H9 (cell line): ENCODE measurements around the gene ATOSB. TPM values are rescaled to one million over a fixed set of nuclear protein-coding genes. Genes with fewer than 3 reads are reported as not detected.

ENCODE experiments used
- DNase-seq: peaks from one replicate; pipeline ENCODE4 v3.0.0-alpha.2; 2017
- H2AFZ ChIP-seq: one replicate; pipeline ENCODE4 v1.6.1; 2013; ENCODE audit warnings: mild to moderate bottlenecking, low read length, control low read depth, moderate library complexity
- H2AK5ac ChIP-seq: 2 replicates; pipeline ENCODE4 v1.6.1; 2013; ENCODE audit warnings: low read length, control low read depth, mixed read lengths; ENCODE audit not compliant: insufficient read length
- H2BK120ac ChIP-seq: one replicate; pipeline ENCODE4 v1.6.1; 2013; ENCODE audit warnings: low read depth, mild to moderate bottlenecking, low read length, control low read depth, inconsistent platforms; ENCODE audit not compliant: poor library complexity, severe bottlenecking
- H2BK12ac ChIP-seq: 2 replicates; pipeline ENCODE4 v1.6.1; 2013; ENCODE audit warnings: low read length, control low read depth, mixed read lengths, low read depth; ENCODE audit not compliant: insufficient read length
- H2BK15ac ChIP-seq: 2 replicates; pipeline ENCODE4 v1.6.1; 2013; ENCODE audit warnings: low read depth, low read length, control low read depth
- H2BK20ac ChIP-seq: one replicate; pipeline ENCODE4 v1.6.1; 2013; ENCODE audit warnings: low read depth, mild to moderate bottlenecking, low read length, control low read depth, inconsistent platforms; ENCODE audit not compliant: poor library complexity, severe bottlenecking
- H2BK5ac ChIP-seq: 2 replicates; pipeline ENCODE4 v1.6.1; 2013; ENCODE audit warnings: low read length, control low read depth, mixed read lengths; ENCODE audit not compliant: insufficient read length
- H3K14ac ChIP-seq: 2 replicates; pipeline ENCODE4 v1.6.1; 2013; ENCODE audit warnings: low read length, control low read depth; ENCODE audit not compliant: insufficient read depth
- H3K18ac ChIP-seq: 2 replicates; pipeline ENCODE4 v1.6.1; 2013; ENCODE audit warnings: low read depth, mild to moderate bottlenecking, mixed read lengths, low read length, control low read depth; ENCODE audit not compliant: insufficient read length
- H3K23ac ChIP-seq: 2 replicates; pipeline ENCODE4 v1.6.1; 2013; ENCODE audit warnings: low read length, control low read depth, mixed read lengths, low read depth; ENCODE audit not compliant: insufficient read length
- H3K23me2 ChIP-seq: 2 replicates; pipeline ENCODE4 v1.6.1; 2013; ENCODE audit warnings: low read depth, mild to moderate bottlenecking, mixed read lengths, low read length, control low read depth; ENCODE audit not compliant: insufficient read length, poor library complexity, severe bottlenecking
- H3K27ac ChIP-seq: 2 replicates; pipeline ENCODE4 v1.5.1; 2013; ENCODE audit warnings: low read length, control low read depth, mixed read lengths, low read depth; ENCODE audit not compliant: insufficient read length
- H3K27me3 ChIP-seq: 2 replicates; pipeline ENCODE4 v1.6.1; 2013; ENCODE audit warnings: low read length, control low read depth, inconsistent platforms; ENCODE audit not compliant: insufficient read depth
- H3K4ac ChIP-seq: 2 replicates; pipeline ENCODE4 v1.6.1; 2013; ENCODE audit warnings: low read depth, mild to moderate bottlenecking, control low read depth, inconsistent platforms, low read length, moderate library complexity
- H3K4me1 ChIP-seq: 2 replicates; pipeline ENCODE4 v1.6.1; 2013; ENCODE audit warnings: low read length, control low read depth, inconsistent platforms; ENCODE audit not compliant: insufficient read depth
- H3K4me2 ChIP-seq: 2 replicates; pipeline ENCODE4 v1.6.1; 2013; ENCODE audit warnings: low read length, control low read depth, mixed read lengths; ENCODE audit not compliant: insufficient read length, insufficient read depth
- H3K56ac ChIP-seq: 2 replicates; pipeline ENCODE4 v1.6.1; 2013; ENCODE audit warnings: low read depth, mild to moderate bottlenecking, mixed read lengths, low read length, control low read depth; ENCODE audit not compliant: insufficient read length
- H3K79me1 ChIP-seq: 2 replicates; pipeline ENCODE4 v1.6.1; 2013; ENCODE audit warnings: low read depth, mild to moderate bottlenecking, moderate library complexity, low read length, control low read depth, inconsistent platforms; ENCODE audit not compliant: insufficient read depth, poor library complexity, severe bottlenecking
- H3K79me2 ChIP-seq: 2 replicates; pipeline ENCODE4 v1.6.1; 2013; ENCODE audit warnings: low read length, control low read depth, inconsistent platforms; ENCODE audit not compliant: insufficient read depth
- H3K9ac ChIP-seq: 2 replicates; pipeline ENCODE4 v1.6.1; 2013; ENCODE audit warnings: low read length, control low read depth, mixed read lengths; ENCODE audit not compliant: insufficient read length; ENCODE audit errors: extremely low read depth
- H3K9me3 ChIP-seq: one replicate; pipeline ENCODE4 v1.6.1; 2013; ENCODE audit warnings: low read depth, low read length, inconsistent platforms; ENCODE audit not compliant: control insufficient read depth
- H3T11ph ChIP-seq: one replicate; pipeline ENCODE4 v1.6.1; 2013; ENCODE audit warnings: mild to moderate bottlenecking, low read length, control low read depth, inconsistent platforms
- H4K20me1 ChIP-seq: one replicate; pipeline ENCODE4 v1.6.1; 2013; ENCODE audit not compliant: control insufficient read depth, insufficient read length, insufficient read depth
- H4K5ac ChIP-seq: 2 replicates; pipeline ENCODE4 v1.6.1; 2013; ENCODE audit warnings: low read depth, mild to moderate bottlenecking, mixed read lengths, low read length, control low read depth; ENCODE audit not compliant: insufficient read length
- H4K8ac ChIP-seq: replicated peaks from 2 replicates; pipeline ENCODE4 v1.6.1; 2013; ENCODE audit warnings: low read length, control low read depth, mixed read lengths, low read depth; ENCODE audit not compliant: insufficient read length
- H4K91ac ChIP-seq: 2 replicates; pipeline ENCODE4 v1.6.1; 2013; ENCODE audit warnings: low read depth, mild to moderate bottlenecking, moderate library complexity, mixed read lengths, low read length, control low read depth; ENCODE audit not compliant: insufficient read length
- H3K27ac Mint-ChIP-seq, 3 experiments: 2 replicates in 2 of 3; 3 replicates in 1 of 3; pipeline ENCODE4 v1.8.0; 2020 to 2021; ENCODE audit warnings: mixed read lengths in 3 of 3, mild to moderate bottlenecking in 1 of 3, moderate library complexity in 1 of 3
- H3K27me3 Mint-ChIP-seq: 2 replicates; pipeline ENCODE4 v1.8.0; 2021; ENCODE audit warnings: low read depth, mild to moderate bottlenecking, moderate library complexity, mixed read lengths
- H3K36me3 Mint-ChIP-seq, 3 experiments: 2 replicates in 2 of 3; 3 replicates in 1 of 3; pipeline ENCODE4 v1.8.0; 2020 to 2021; ENCODE audit warnings: low read depth in 3 of 3, mixed read lengths in 3 of 3; ENCODE audit not compliant: insufficient read depth in 1 of 3
- H3K4me1 Mint-ChIP-seq, 2 experiments: 2 replicates each; pipeline ENCODE4 v1.8.0; 2020; ENCODE audit warnings: mixed read lengths in 2 of 2
- H3K4me3 Mint-ChIP-seq, 2 experiments: 2 replicates in 1 of 2; 3 replicates in 1 of 2; pipeline ENCODE4 v1.8.0; 2020 to 2021; ENCODE audit warnings: mild to moderate bottlenecking in 2 of 2, mixed read lengths in 2 of 2, moderate library complexity in 1 of 2
- H3K9me3 Mint-ChIP-seq, 2 experiments: 2 replicates in 1 of 2; 3 replicates in 1 of 2; pipeline ENCODE4 v1.8.0; 2020; ENCODE audit warnings: mild to moderate bottlenecking in 2 of 2, mixed read lengths in 2 of 2, moderate library complexity in 1 of 2
- CTCF ChIP-seq: fragments of 200-600 bp; sonication (generic); conservative IDR thresholded peaks from 3 replicates; pipeline ENCODE4 v1.8.0; 2021; ENCODE audit warnings: antibody characterized with exemption, mild to moderate bottlenecking
- WGBS: extraction: QIAGEN DNeasy Blood & Tissue Kit; methylation state at CpG from one replicate; pipeline ENCODE4 v1.1.7; 2013; ENCODE audit warnings: missing lambda C conversion rate, low lambda C conversion rate, mixed read lengths; ENCODE audit not compliant: insufficient read length; ENCODE audit errors: extremely low coverage; 5-methylcytosine and 5-hydroxymethylcytosine counted together
- total RNA-seq: library from RNA; stranded (reverse); gene quantifications from 2 replicates; pipeline ENCODE4 v1.2.1, GENCODE V29; 2021

ATOSB gene
- total RNA-seq, 1 experiment from 2014 or later: 5.6 TPM

- Histone ChIP-seq H2BK20ac (no peak overlapping the region), H3K4me1 (no peaks in the 10 kb centered on the region), H3K4me2 (no peak overlapping the region), H2AFZ (no peak overlapping the region), H3T11ph (no peak overlapping the region), H3K79me1 (no peaks in the 10 kb centered on the region), H3K23ac (no peak overlapping the region), H4K5ac (no peak overlapping the region), H3K9ac (no peak overlapping the region), H4K20me1 (no peaks in the 10 kb centered on the region), H2AK5ac (no peak overlapping the region), H3K4ac (no peak overlapping the region), H3K27ac (no peak overlapping the region), H2BK12ac (no peak overlapping the region), H3K14ac (no peak overlapping the region), H2BK5ac (no peak overlapping the region), H4K8ac (no peak overlapping the region), H3K18ac (no peak overlapping the region), H3K56ac (no peak overlapping the region), H3K9me3 (no peaks in the 10 kb centered on the region), H3K27me3 (no peaks in the 10 kb centered on the region), H4K91ac (no peak overlapping the region), H3K79me2 (peaks cover 39% of the 10 kb centered on the region), H2BK120ac (no peak overlapping the region), H2BK15ac (no peak overlapping the region), H3K23me2 (peaks cover 6% of the 10 kb centered on the region)
- Mint-ChIP-seq H3K4me3 (no peak overlapping the region), H3K36me3 (peaks cover 73 to 91% (median 84%) of the 10 kb centered on the region in 3 experiments), H3K9me3 (no peaks in the 10 kb centered on the region; a peak in 1 of 5 replicates), H3K27ac (no peak overlapping the region), H3K27me3 (no peaks in the 10 kb centered on the region; the same call in 1 of the 2 replicates), H3K4me1 (peaks cover 15% of the 10 kb centered on the region in 2 experiments)
- WGBS: no CpG with 5 or more reads among the region's 1 CpG
- no peak for TF ChIP-seq CTCF
- DNase-seq: no peak
These were observed 48.6 kb downstream of the ATOSB start for GRCh38 chr9:35067056-35067455.
